Measurements from ENCODE around the gene TTYH3. TPM values are rescaled to one million over a fixed set of nuclear protein-coding genes. Genes with fewer than 3 reads are reported as not detected.
A peak's percentile ranks its signal among the peaks of the same experiment; 100 is the strongest.

TTYH3 gene
- total RNA-seq, 1 donor from 2014 or later = 25.4 TPM

DNA sequence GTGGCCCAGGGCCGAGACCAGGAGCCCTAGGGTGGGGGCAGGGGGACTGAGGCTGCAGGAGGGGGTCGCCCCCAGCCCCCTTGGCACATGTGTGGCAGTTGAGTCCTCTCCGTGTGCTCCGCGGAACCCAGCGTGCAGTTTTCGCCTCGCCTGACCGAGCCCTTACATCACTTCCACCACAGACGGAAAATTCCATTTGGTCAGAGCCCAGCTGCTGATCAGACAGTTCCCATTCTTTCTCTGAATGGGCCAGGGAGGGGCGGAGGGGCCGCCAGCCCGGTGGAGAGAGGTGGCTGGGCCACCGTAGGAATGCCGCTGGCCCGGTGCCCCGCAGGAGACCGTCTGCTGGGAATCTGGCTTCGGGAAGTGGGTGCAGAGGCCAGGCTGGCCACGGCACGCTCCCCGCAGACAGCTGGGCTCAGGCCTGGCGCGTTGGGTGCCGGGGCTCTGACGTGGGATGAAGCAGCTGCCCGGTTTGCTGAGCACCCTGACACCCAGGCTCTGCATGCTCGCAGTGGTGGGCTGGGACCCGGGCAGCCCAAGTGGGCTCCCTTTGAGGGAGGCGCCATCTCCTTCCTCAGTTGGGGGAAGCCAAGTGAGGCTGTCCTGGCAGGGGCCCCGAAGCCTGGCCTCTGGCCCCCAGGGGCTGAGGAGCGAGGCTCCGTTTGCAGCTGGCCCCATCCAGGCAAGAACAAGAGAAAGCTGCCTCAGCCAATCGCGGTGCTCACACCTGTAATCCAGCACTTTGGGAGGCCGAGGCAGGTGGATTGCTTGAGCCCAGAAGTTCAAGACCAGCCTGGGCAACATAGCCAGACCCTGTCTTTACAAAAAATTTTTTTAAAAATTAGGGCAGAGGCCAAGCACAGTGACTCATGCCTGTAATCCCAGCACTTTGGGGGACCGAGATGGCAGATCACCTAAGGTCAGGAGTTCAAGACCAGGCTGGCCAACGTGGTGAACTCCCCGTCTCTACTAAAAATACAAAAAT, 9.9 kb downstream of the TTYH3 start:
- ATAC-seq (ENCODE audit: low read depth) (peak; percentile 59), DNase-seq (peak; percentile 66)
- Mint-ChIP-seq H3K9me3 (no peaks in the 10 kb centered on the region), H3K27me3 (no peaks in the 10 kb centered on the region), H3K27ac (peak overlapping the region; percentile 80), H3K4me3 (peak overlapping the region; percentile 68), H3K36me3 (ENCODE audit: low read depth) (peaks cover 2% of the 10 kb centered on the region), H3K4me1 (peaks cover 67% of the 10 kb centered on the region)
- ChIA-PET CTCF (no interaction called here), POLR2A (interaction anchor here (0.5 to 1.3 kb wide), 8 partner anchors 8 to 164 kb away, joined by 3 to 8 read pairs (median 6); partner anchors contain the start of gene TTYH3)
- TF ChIP-seq, protein P1, sequence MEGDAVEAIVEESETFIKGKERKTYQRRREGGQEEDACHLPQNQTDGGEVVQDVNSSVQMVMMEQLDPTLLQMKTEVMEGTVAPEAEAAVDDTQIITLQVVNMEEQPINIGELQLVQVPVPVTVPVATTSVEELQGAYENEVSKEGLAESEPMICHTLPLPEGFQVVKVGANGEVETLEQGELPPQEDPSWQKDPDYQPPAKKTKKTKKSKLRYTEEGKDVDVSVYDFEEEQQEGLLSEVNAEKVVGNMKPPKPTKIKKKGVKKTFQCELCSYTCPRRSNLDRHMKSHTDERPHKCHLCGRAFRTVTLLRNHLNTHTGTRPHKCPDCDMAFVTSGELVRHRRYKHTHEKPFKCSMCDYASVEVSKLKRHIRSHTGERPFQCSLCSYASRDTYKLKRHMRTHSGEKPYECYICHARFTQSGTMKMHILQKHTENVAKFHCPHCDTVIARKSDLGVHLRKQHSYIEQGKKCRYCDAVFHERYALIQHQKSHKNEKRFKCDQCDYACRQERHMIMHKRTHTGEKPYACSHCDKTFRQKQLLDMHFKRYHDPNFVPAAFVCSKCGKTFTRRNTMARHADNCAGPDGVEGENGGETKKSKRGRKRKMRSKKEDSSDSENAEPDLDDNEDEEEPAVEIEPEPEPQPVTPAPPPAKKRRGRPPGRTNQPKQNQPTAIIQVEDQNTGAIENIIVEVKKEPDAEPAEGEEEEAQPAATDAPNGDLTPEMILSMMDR (IDR thresholded peaks at IDR 0.05) = no peak
- intact Hi-C loops (cut with micrococcal nuclease) = loop anchor here (1.0 to 2.0 kb wide), 2 partner anchors 10 to 33 kb away; partner anchors contain the start of gene TTYH3

DNA sequence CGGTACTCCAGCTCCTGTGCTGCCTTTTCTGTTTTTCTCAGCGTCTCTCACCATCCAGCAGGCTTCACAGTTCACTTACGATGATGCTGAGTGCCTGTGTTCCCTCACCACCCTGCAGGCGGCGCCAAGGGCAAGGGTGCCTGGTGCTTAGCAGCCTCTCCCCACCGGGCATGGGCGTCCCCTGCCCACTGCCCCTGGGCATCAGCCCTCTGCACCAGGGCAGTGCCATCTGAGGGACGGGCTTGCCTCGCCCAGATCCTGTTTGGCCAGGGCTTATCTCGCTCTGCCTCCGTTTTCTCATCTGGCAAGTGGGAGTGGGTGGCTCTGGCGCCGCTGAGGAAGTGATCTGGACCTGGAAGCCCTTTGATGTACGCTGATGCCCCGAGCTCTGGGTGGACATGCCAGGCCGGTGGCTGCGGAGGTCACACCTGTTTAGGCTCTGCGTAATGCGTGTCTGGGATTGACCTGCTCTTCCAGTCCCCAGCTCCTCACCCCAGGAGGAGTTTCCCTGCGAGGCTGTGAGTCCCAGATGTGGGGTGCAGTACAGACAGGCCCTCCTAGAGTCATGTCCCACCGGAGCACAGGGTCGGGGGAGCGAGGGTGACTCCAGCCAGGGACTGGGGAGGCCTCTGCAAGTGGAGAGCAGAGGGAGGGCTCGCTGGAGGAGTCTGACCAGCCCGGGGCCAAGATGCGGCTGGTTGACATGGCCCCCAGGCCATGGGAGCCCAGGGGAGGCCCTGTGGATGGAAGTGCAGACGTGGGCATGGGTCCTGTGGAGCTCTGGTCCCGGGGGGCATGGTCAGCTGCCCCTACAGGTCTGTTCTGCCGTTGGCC, 11.8 kb downstream of the TTYH3 start:
- TF ChIP-seq, protein P1 (IDR thresholded peaks at IDR 0.05) = no peak
- ATAC-seq (ENCODE audit: low read depth) (no peak), DNase-seq (no peak)
- intact Hi-C loops (cut with micrococcal nuclease) = no loop called here
- ChIA-PET POLR2A (interaction anchor here (0.6 to 1.8 kb wide), 6 partner anchors 12 to 122 kb away, joined by 3 to 7 read pairs (median 6); partner anchors contain the start of gene TTYH3), CTCF (interaction anchor here (2.0 kb wide), 1 partner anchor 66 kb away, joined by 13 read pairs; no protein-coding TSS in a partner anchor)
- H3K9me3 Mint-ChIP-seq = no peaks in the 10 kb centered on the region
- peaks cover 52% of the 10 kb centered on the region for H3K4me1 Mint-ChIP-seq
- no peak overlapping the region for H3K4me3 Mint-ChIP-seq
- no peak overlapping the region for H3K27ac Mint-ChIP-seq
- peaks cover 4% of the 10 kb centered on the region for H3K36me3 Mint-ChIP-seq (ENCODE audit: low read depth)
- no peaks in the 10 kb centered on the region for H3K27me3 Mint-ChIP-seq

DNA sequence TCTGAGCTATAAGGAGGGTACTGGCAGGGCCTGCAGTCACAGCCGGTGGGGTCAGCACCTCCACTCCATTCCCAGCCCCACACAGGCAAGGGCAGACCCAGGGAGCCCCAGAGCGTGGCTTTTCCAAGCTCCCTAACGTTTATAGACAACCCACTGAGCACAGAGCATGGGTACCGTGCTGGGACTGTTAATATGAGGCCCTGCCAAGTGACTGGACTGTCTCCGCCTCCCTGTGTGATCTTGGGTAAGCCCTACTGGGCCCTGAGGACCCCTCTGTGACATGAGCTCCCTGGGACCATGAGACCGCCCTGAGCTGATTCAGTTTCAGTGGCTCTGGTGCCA, 12.4 kb downstream of the TTYH3 start:
- ATAC-seq (ENCODE audit: low read depth) (no peak), DNase-seq (no peak)
- no peak overlapping the region for H3K4me3 Mint-ChIP-seq
- intact Hi-C loops (cut with micrococcal nuclease) = no loop called here
- CTCF ChIA-PET = interaction anchor here (1.6 to 2.0 kb wide), 2 partner anchors 35 to 66 kb away, joined by 7 to 13 read pairs; no protein-coding TSS in a partner anchor
- no peaks in the 10 kb centered on the region for H3K27me3 Mint-ChIP-seq
- H3K4me1 Mint-ChIP-seq = peaks cover 52% of the 10 kb centered on the region
- peaks cover 4% of the 10 kb centered on the region for H3K36me3 Mint-ChIP-seq (ENCODE audit: low read depth)
- H3K27ac Mint-ChIP-seq = no peak overlapping the region
- POLR2A ChIA-PET = interaction anchor here (0.6 to 1.8 kb wide), 4 partner anchors 12 to 122 kb away, joined by 3 to 7 read pairs (median 6); partner anchors contain the start of gene TTYH3
- TF ChIP-seq, protein P1 (IDR thresholded peaks at IDR 0.05) = no peak
- no peaks in the 10 kb centered on the region for H3K9me3 Mint-ChIP-seq

DNA sequence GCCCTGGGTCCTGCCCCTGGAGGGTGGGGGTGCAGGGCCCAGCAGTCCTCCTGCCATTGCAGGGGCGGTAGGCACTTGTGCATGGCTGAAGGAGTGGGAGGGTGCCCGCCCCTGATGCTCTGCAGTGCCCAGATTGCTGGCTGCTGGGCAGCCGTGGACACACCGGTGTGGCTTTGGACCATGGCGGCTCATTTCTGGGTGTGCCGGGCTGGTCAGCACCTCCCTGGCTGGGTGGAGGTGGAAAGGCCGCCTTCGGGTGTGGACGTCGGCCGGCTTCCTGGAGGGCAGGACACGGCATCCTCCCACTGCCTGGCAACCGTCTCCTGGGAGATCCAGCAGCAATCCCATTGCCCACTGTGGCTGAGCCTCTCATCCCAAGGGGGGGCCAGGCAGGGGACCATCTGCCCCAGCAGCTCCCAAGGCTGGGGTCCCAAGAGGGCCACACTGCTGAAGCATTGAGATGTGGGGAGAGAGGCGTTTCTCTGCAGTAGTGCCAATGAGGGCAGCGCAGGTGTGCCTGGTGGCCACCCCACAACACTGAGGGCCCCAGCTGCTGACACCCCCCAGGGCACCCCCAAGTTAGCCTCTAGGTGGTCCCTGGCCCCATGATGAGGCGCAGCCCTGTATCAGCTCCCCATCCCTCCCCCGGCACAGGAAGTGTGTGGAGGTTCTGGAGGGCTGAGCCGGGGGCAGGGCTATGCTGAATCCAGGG, 12.9 kb downstream of the TTYH3 start:
- H3K27ac Mint-ChIP-seq = peak overlapping the region; percentile 76
- peak overlapping the region; percentile 79 for H3K4me3 Mint-ChIP-seq
- TF ChIP-seq, protein P1 (IDR thresholded peaks at IDR 0.05) = no peak
- no peaks in the 10 kb centered on the region for H3K9me3 Mint-ChIP-seq
- peaks cover 50% of the 10 kb centered on the region for H3K4me1 Mint-ChIP-seq
- ATAC-seq (ENCODE audit: low read depth) = peak; percentile 14
- ChIA-PET POLR2A (interaction anchor here (0.6 to 1.8 kb wide), 9 partner anchors 12 to 223 kb away, joined by 3 to 22 read pairs (median 4); partner anchors contain the start of gene TTYH3), CTCF (interaction anchor here (1.6 to 2.0 kb wide), 2 partner anchors 36 to 65 kb away, joined by 7 to 13 read pairs; no protein-coding TSS in a partner anchor)
- no peak for DNase-seq
- no peaks in the 10 kb centered on the region for H3K27me3 Mint-ChIP-seq
- peaks cover 4% of the 10 kb centered on the region for H3K36me3 Mint-ChIP-seq (ENCODE audit: low read depth)
- intact Hi-C loops (cut with micrococcal nuclease) = no loop called here

Data from activated B cell treated with CpG ODN at 0.5 μM for 24 hours (primary cell).